Measurements from ENCODE around the gene PAX9.

PAX9 gene

GRCh38 chr14:36656687-36657398 lies 4.8 kb upstream of the PAX9 start:
- DNase-seq: no peak

- no peak for DNase-seq
These were observed 4.1 kb upstream of the PAX9 start for GRCh38 chr14:36657399-36658122.

- DNase-seq: no peak
These were observed 3.3 kb upstream of the PAX9 start for GRCh38 chr14:36658123-36659009.

- DNase-seq: no peak
These were observed 2.4 kb upstream of the PAX9 start for GRCh38 chr14:36659010-36659821.

GRCh38 chr14:36659822-36660735 lies 1.6 kb upstream of the PAX9 start:
- no peak for DNase-seq

- no peak for DNase-seq
These were observed 739 bp upstream of the PAX9 start for GRCh38 chr14:36660736-36661505.

GRCh38 chr14:36662258-36662542 lies 540 bp downstream of the PAX9 start:
- DNase-seq: no peak

GRCh38 chr14:36662543-36663403 lies 1.1 kb downstream of the PAX9 start:
- DNase-seq: no peak

- DNase-seq: no peak
These were observed 2.0 kb downstream of the PAX9 start for GRCh38 chr14:36663404-36664321.

GRCh38 chr14:36664322-36665193 lies 2.9 kb downstream of the PAX9 start:
- DNase-seq: no peak

- no peak for DNase-seq
These were observed 4.3 kb downstream of the PAX9 start for GRCh38 chr14:36665887-36666415.

- no peak for DNase-seq
These were observed 5.0 kb downstream of the PAX9 start for GRCh38 chr14:36666416-36667206.

GRCh38 chr14:36667679-36668078 lies 6.0 kb downstream of the PAX9 start:
- DNase-seq: no peak

GRCh38 chr14:36671149-36671548 lies 9.5 kb downstream of the PAX9 start:
- no peak for DNase-seq

- DNase-seq: no peak
These were observed 10.4 kb downstream of the PAX9 start for GRCh38 chr14:36672095-36672494.

GRCh38 chr14:36674659-36675058 lies 13.0 kb downstream of the PAX9 start:
- DNase-seq: no peak

GRCh38 chr14:36675581-36675980 lies 13.9 kb downstream of the PAX9 start:
- no peak for DNase-seq

Data from CD4-positive, alpha-beta T cell treated with Interleukin-17A for 1 hour (primary cell).